ENCODE measurements around the gene KANTR. TPM values are rescaled to one million over a fixed set of nuclear protein-coding genes. Genes with fewer than 3 reads are reported as not detected.

Gene KANTR
- total and polyA plus RNA-seq, 3 donors from 2014 or later: 3.0 to 46.1 (median 39.3) TPM

DNA sequence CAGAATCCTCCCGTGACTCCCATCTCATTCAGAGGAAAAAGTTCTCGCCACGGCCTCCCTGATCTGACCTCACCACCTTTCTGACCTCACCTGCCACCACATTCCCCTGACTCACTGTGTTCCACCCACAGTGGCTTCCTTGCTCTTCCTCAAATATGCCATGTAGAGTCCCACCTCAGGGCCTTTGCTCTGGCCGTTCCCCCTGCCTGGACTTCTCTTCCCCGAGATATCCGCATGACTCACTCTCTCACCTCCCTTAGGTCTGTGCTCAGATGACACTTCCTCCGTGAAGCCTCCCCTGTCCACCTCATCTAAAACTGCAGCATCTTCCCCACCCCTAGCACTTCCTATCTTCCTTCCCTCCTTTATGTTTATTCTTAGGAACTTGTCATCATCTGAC lies 18.9 kb upstream of the KANTR start:
- Histone ChIP-seq H3K4me3 (no peak overlapping the region), H3K27ac (no peak overlapping the region), H3K27me3 (no peaks in the 10 kb centered on the region), H3K36me3 (ENCODE audit: low read depth, missing control alignments) (no peaks in the 10 kb centered on the region), H3K9me3 (no peaks in the 10 kb centered on the region), H3K4me1 (peaks cover 5% of the 10 kb centered on the region)
- no peak for TF ChIP-seq POLR2A (IDR thresholded peaks at IDR 0.05)
- TF ChIP-seq, protein P1, sequence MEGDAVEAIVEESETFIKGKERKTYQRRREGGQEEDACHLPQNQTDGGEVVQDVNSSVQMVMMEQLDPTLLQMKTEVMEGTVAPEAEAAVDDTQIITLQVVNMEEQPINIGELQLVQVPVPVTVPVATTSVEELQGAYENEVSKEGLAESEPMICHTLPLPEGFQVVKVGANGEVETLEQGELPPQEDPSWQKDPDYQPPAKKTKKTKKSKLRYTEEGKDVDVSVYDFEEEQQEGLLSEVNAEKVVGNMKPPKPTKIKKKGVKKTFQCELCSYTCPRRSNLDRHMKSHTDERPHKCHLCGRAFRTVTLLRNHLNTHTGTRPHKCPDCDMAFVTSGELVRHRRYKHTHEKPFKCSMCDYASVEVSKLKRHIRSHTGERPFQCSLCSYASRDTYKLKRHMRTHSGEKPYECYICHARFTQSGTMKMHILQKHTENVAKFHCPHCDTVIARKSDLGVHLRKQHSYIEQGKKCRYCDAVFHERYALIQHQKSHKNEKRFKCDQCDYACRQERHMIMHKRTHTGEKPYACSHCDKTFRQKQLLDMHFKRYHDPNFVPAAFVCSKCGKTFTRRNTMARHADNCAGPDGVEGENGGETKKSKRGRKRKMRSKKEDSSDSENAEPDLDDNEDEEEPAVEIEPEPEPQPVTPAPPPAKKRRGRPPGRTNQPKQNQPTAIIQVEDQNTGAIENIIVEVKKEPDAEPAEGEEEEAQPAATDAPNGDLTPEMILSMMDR (IDR thresholded peaks at IDR 0.05): no peak
- WGBS, 2 donors: 77 to 88% methylated on average over 6 to 7 of the region's 7 CpGs
- intact Hi-C loops (cut with DNase I; ENCODE audit: low total_unique reads): no loop called here
- DNase-seq: no peak

DNA sequence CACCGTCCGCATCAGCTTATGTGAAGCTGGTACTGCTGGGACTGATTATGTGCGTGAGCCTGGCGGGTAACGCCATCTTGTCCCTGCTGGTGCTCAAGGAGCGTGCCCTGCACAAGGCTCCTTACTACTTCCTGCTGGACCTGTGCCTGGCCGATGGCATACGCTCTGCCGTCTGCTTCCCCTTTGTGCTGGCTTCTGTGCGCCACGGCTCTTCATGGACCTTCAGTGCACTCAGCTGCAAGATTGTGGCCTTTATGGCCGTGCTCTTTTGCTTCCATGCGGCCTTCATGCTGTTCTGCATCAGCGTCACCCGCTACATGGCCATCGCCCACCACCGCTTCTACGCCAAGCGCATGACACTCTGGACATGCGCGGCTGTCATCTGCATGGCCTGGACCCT lies 17.3 kb upstream of the KANTR start:
- no peaks in the 10 kb centered on the region for H3K9me3 ChIP-seq
- H3K36me3 ChIP-seq (ENCODE audit: low read depth, missing control alignments): no peaks in the 10 kb centered on the region
- TF ChIP-seq POLR2A (IDR thresholded peaks at IDR 0.05): no peak
- intact Hi-C loops (cut with DNase I; ENCODE audit: low total_unique reads): no loop called here
- H3K27ac ChIP-seq: no peak overlapping the region
- no peak overlapping the region for H3K4me3 ChIP-seq
- H3K27me3 ChIP-seq: no peaks in the 10 kb centered on the region
- H3K4me1 ChIP-seq: peaks cover 5% of the 10 kb centered on the region
- 96% methylated on average over 7 to 21 of the region's 21 CpGs for WGBS, 2 donors
- no peak for DNase-seq

DNA sequence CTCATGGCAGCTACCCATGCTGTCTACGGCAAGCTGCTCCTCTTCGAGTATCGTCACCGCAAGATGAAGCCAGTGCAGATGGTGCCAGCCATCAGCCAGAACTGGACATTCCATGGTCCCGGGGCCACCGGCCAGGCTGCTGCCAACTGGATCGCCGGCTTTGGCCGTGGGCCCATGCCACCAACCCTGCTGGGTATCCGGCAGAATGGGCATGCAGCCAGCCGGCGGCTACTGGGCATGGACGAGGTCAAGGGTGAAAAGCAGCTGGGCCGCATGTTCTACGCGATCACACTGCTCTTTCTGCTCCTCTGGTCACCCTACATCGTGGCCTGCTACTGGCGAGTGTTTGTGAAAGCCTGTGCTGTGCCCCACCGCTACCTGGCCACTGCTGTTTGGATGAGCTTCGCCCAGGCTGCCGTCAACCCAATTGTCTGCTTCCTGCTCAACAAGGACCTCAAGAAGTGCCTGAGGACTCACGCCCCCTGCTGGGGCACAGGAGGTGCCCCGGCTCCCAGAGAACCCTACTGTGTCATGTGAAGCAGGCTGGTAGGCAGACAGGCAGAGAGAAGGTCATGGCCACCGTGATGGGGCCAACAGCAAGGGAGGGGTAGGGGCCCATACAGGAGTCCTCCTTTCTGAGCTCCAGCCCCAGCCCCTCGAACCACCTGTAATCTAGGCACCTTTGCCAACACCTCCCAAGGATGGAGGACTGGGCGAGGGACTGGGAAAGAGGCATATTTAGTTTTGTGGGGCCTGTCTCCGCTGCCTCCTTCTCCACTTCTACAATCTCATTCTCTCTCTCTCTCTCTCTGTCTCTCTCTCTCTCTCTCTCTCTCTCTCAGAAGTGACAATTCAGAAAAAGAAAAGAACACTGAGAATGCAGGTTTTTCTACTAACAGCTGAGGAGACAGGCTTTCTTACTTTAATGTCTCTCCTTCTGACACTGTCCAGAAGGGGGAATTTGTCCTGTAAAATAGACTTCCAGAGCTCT lies 16.4 kb upstream of the KANTR start:
- TF ChIP-seq, protein P1 (IDR thresholded peaks at IDR 0.05): no peak
- TF ChIP-seq POLR2A (IDR thresholded peaks at IDR 0.05): no peak
- H3K9me3 ChIP-seq: no peaks in the 10 kb centered on the region
- H3K36me3 ChIP-seq (ENCODE audit: low read depth, missing control alignments): no peaks in the 10 kb centered on the region
- intact Hi-C loops (cut with DNase I; ENCODE audit: low total_unique reads): no loop called here
- H3K27ac ChIP-seq: no peak overlapping the region
- no peak for DNase-seq
- no peak overlapping the region for H3K4me3 ChIP-seq
- 92 to 95% methylated on average over 4 to 27 of the region's 27 CpGs for WGBS, 2 donors
- H3K4me1 ChIP-seq: peaks cover 4% of the 10 kb centered on the region
- no peaks in the 10 kb centered on the region for H3K27me3 ChIP-seq

DNA sequence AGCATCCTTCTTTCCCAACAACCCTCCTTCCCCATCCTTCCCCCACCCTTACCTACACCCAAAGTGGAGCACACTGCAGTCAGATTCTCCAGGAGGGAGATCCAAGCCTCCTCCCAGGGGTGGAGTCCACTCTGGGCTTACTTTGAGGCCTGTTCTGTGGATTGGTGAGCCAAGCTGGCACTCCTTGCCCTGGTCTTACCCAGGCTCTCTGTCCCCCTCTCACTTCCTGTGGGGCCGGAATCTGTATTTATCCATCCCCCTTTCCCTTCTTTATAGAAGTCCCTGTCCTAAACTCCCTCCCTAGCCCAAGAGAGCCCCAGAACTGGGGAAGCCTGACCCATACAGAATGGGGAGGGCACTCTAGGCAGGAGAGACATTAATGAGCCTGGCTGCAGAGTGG lies 15.0 kb upstream of the KANTR start:
- H3K9me3 ChIP-seq: no peaks in the 10 kb centered on the region
- no peak overlapping the region for H3K4me3 ChIP-seq
- no peaks in the 10 kb centered on the region for H3K27me3 ChIP-seq
- 83 to 100% methylated on average over 1 of the region's 1 CpG for WGBS, 2 donors
- H3K36me3 ChIP-seq (ENCODE audit: low read depth, missing control alignments): no peaks in the 10 kb centered on the region
- TF ChIP-seq POLR2A (IDR thresholded peaks at IDR 0.05): no peak
- TF ChIP-seq, protein P1 (IDR thresholded peaks at IDR 0.05): no peak
- H3K4me1 ChIP-seq: no peaks in the 10 kb centered on the region
- intact Hi-C loops (cut with DNase I; ENCODE audit: low total_unique reads): no loop called here
- DNase-seq: no peak
- H3K27ac ChIP-seq: no peak overlapping the region

DNA sequence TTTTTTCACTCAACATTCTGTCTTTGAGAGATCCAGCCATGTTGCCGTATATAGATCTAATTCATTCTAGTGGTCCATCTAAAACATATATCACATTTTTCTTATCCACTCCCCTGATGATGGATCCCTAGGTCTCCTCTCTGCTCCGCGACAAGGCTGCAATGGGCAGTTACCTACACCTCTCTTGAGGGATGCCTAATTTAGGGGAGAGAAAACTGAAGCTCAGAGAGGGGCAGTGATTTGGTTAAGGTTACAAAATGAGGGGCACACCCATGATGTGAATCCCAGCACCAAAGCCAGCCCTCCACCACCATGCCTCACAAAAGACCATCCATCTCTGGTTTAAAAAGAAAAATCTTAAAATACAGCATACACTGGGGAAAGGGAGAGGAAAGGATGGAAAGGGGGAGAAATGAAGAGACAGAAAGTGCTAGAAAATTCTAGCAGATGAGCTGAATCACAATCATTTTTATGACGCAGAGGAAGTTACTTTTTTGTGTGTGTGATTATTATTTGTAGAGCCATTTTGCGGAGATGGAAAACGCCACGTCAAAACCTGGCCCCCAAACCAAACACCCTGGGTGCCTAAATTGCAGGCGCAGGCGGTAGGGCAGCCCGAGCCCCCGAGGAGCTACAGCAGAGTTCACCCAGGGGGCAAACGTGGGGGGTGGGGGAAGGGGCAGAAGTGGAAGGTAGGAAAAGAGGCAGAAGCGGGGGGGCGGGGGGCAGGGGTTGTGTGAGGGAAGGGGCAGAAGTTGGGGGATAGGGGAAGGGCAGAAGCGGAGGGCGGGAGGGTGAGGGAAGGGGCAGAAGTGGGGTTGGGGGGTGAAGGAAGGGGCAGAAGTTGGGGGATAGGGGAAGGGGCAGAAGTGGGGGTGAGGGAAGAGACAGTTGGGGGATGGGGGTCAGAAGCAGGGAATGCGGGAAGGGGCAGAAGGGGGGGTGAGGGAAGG lies 13.0 kb upstream of the KANTR start:
- no peak for TF ChIP-seq POLR2A (IDR thresholded peaks at IDR 0.05)
- TF ChIP-seq, protein P1 (IDR thresholded peaks at IDR 0.05): no peak
- 21 to 53% methylated on average over 5 to 13 of the region's 17 CpGs for WGBS, 2 donors
- intact Hi-C loops (cut with DNase I; ENCODE audit: low total_unique reads): no loop called here

More for the DNA sequence above, 13.0 kb upstream of the KANTR start:
- Histone ChIP-seq H3K9me3 (no peaks in the 10 kb centered on the region), H3K4me1 (no peaks in the 10 kb centered on the region), H3K27me3 (no peaks in the 10 kb centered on the region), H3K27ac (peak overlapping the region; percentile 80 to 85), H3K4me3 (peak overlapping the region; percentile 12 to 91), H3K36me3 (ENCODE audit: low read depth, missing control alignments) (no peaks in the 10 kb centered on the region)
- no peak for DNase-seq
